Liver (tissue), 3 donors: ENCODE measurements around the gene SMAD1.

Source experiments
- CTCF ChIP-seq: fragments of 150-350 bp; IDR thresholded peaks from 2 replicates; pipeline ENCODE4 v1.5.1; 2017; ENCODE audit warnings: improper control_type of control experiment, low read depth, low read length; ENCODE audit not compliant: missing input control
- JUND ChIP-seq, 2 donors: IDR thresholded peaks; 2 replicates each; pipeline ENCODE4 v1.6.1; 2016; ENCODE audit warnings: antibody characterized with exemption in 2 of 2
- RAD21 ChIP-seq, 2 donors: IDR thresholded peaks; 2 replicates each; pipeline ENCODE4 v1.6.1; 2016; ENCODE audit warnings: antibody characterized with exemption in 2 of 2, mild to moderate bottlenecking in 2 of 2
- TAF1 ChIP-seq: conservative IDR thresholded peaks from 2 replicates; pipeline ENCODE4 v1.6.1; 2016; ENCODE audit warnings: antibody characterized with exemption, mild to moderate bottlenecking
- ZBTB33 ChIP-seq: IDR thresholded peaks from 2 replicates; pipeline ENCODE4 v1.6.1; 2016; ENCODE audit warnings: antibody characterized with exemption
- donor health status: healthy.
- donor health status: healthy.

- TF ChIP-seq CTCF (no peak), TAF1 (no peak), ZBTB33 (no peak), JUND (IDR thresholded peaks at IDR 0.05) (no peak), RAD21 (IDR thresholded peaks at IDR 0.05) (no peak)
Observed at GRCh38 chr4:145484225-145484846, 2.7 kb downstream of the SMAD1 start.
